Ascending aorta (tissue), 2 donors: ENCODE measurements around the gene SLCO3A1. TPM values are rescaled to one million over a fixed set of nuclear protein-coding genes. Genes with fewer than 3 reads are reported as not detected.

Source experiments
- DNase-seq, 2 donors: peaks; one replicate each; pipeline ENCODE4 v3.0.0-alpha.2; 2019; ENCODE audit warnings: low spot score in 2 of 2
- H3K27ac ChIP-seq, 2 donors: fragments of 200-600 bp; sonication (generic); one replicate each; pipeline ENCODE4 v1.5.1; 2016 to 2017; ENCODE audit warnings: mild to moderate bottlenecking in 1 of 2
- H3K27me3 ChIP-seq: fragments of 200-600 bp; sonication (generic); one replicate; pipeline ENCODE4 v1.5.1; 2017
- H3K36me3 ChIP-seq, 2 donors: fragments of 200-600 bp; sonication (generic); one replicate each; pipeline ENCODE4 v1.5.1; 2016
- H3K4me1 ChIP-seq, 2 donors: fragments of 200-600 bp; sonication (generic); one replicate each; pipeline ENCODE4 v1.5.1; 2016 to 2017; ENCODE audit warnings: mild to moderate bottlenecking in 1 of 2
- H3K4me3 ChIP-seq, 2 donors: fragments of 200-600 bp; sonication (generic); one replicate each; pipeline ENCODE4 v1.5.1; 2016 to 2017; ENCODE audit warnings: mild to moderate bottlenecking in 1 of 2
- H3K9me3 ChIP-seq, 2 donors: fragments of 200-600 bp; sonication (generic); one replicate each; pipeline ENCODE4 v1.5.1; 2016
- CTCF ChIP-seq, 3 experiments: fragments of 200-600 bp in 2 of 3; fragments of 450-650 bp in 1 of 3; sonication (generic) in 2 of 3; IDR thresholded peaks; one replicate each; pipeline ENCODE4 v1.5.1; 2016 to 2019; ENCODE audit warnings: antibody characterized with exemption in 3 of 3, mild to moderate bottlenecking in 1 of 3, moderate library complexity in 1 of 3
- intact Hi-C: fragments of 100-400 bp; cut with DNase I; formaldehyde crosslinking; loops from one replicate; pipeline ENCODE4 v1.15.1; 2023
- total RNA-seq: library from RNA; depleted of rRNA; stranded (reverse); fragments of >200 nt; gene quantifications from one replicate; pipeline ENCODE4 v1.1.0, GENCODE V29; 2016

Gene SLCO3A1
- total RNA-seq, 1 donor from 2014 or later: 53.2 TPM

GRCh38 chr15:91891101-91891500, 37.6 kb downstream of the SLCO3A1 start:
- Histone ChIP-seq H3K27ac (no peak overlapping the region), H3K4me3 (no peak overlapping the region), H3K36me3 (no peaks in the 10 kb centered on the region), H3K27me3 (no peaks in the 10 kb centered on the region), H3K9me3 (no peaks in the 10 kb centered on the region), H3K4me1 (peaks cover 0 to 5% of the 10 kb centered on the region in 2 donors)
- DNase-seq: no peak
- TF ChIP-seq CTCF (IDR thresholded peaks at IDR 0.05): no peak
- intact Hi-C loops: no loop called here

GRCh38 chr15:91891788-91892345, 38.4 kb downstream of the SLCO3A1 start:
- Histone ChIP-seq H3K27me3 (no peaks in the 10 kb centered on the region), H3K9me3 (no peaks in the 10 kb centered on the region), H3K27ac (no peak overlapping the region), H3K36me3 (no peaks in the 10 kb centered on the region), H3K4me3 (no peak overlapping the region), H3K4me1 (peaks cover 0 to 5% of the 10 kb centered on the region in 2 donors)
- TF ChIP-seq CTCF (IDR thresholded peaks at IDR 0.05): no peak
- intact Hi-C loops: no loop called here
- no peak for DNase-seq

- TF ChIP-seq CTCF (IDR thresholded peaks at IDR 0.05): no peak
- Histone ChIP-seq H3K36me3 (no peaks in the 10 kb centered on the region), H3K27me3 (no peaks in the 10 kb centered on the region), H3K9me3 (no peaks in the 10 kb centered on the region), H3K4me1 (peaks cover 0 to 3% of the 10 kb centered on the region in 2 donors), H3K4me3 (no peak overlapping the region), H3K27ac (no peak overlapping the region)
- intact Hi-C loops: no loop called here
- DNase-seq: no peak
These were observed 38.9 kb downstream of the SLCO3A1 start for GRCh38 chr15:91892436-91892835.

- no peaks in the 10 kb centered on the region for H3K27me3 ChIP-seq
- no peak for DNase-seq
- no peak overlapping the region for H3K4me3 ChIP-seq
- H3K9me3 ChIP-seq: no peaks in the 10 kb centered on the region
- no peak overlapping the region for H3K27ac ChIP-seq
- TF ChIP-seq CTCF (IDR thresholded peaks at IDR 0.05): no peak
- H3K4me1 ChIP-seq: no peaks in the 10 kb centered on the region
- no peaks in the 10 kb centered on the region for H3K36me3 ChIP-seq
- intact Hi-C loops: no loop called here
These were observed 41.1 kb downstream of the SLCO3A1 start for GRCh38 chr15:91894606-91895005.

GRCh38 chr15:91895051-91895450, 41.5 kb downstream of the SLCO3A1 start:
- no peaks in the 10 kb centered on the region for H3K9me3 ChIP-seq

More at GRCh38 chr15:91895051-91895450, 41.5 kb downstream of the SLCO3A1 start:
- H3K27ac ChIP-seq: no peak overlapping the region
- DNase-seq: no peak
- intact Hi-C loops: no loop called here
- H3K4me1 ChIP-seq: no peaks in the 10 kb centered on the region
- TF ChIP-seq CTCF (IDR thresholded peaks at IDR 0.05): no peak
- no peak overlapping the region for H3K4me3 ChIP-seq
- no peaks in the 10 kb centered on the region for H3K36me3 ChIP-seq
- H3K27me3 ChIP-seq: no peaks in the 10 kb centered on the region
